RCC 7860 (cell line): ENCODE results near the gene VPS4A.

Experiments
- DNase-seq: peaks from one replicate; pipeline ENCODE4 v3.0.0-alpha.2; 2015; ENCODE audit warnings: low spot score
- FAIRE-seq: peaks from 2 replicates; lab custom pipeline; 2012; peaks lifted over from hg19 to GRCh38; lab: Jason Lieb, UNC

VPS4A gene

GRCh38 chr16:69363281-69363717, 52.1 kb downstream of the VPS4A start:
- DNase-seq (no peak), FAIRE-seq (no peak)

GRCh38 chr16:69364088-69364487, 52.9 kb downstream of the VPS4A start:
- DNase-seq (no peak), FAIRE-seq (no peak)

GRCh38 chr16:69365901-69366300, 54.8 kb downstream of the VPS4A start:
- no peak for FAIRE-seq

GRCh38 chr16:69366431-69366830, 55.3 kb downstream of the VPS4A start:
- DNase-seq (no peak), FAIRE-seq (no peak)

More at GRCh38 chr16:69365901-69366300, 54.8 kb downstream of the VPS4A start:
- no peak for DNase-seq

- FAIRE-seq (no peak), DNase-seq (no peak)
Measured at GRCh38 chr16:69367980-69368379, 56.8 kb downstream of the VPS4A start.

GRCh38 chr16:69368866-69369265, 57.7 kb downstream of the VPS4A start:
- no peak for DNase-seq
- no peak for FAIRE-seq

GRCh38 chr16:69371564-69371963, 60.4 kb downstream of the VPS4A start:
- no peak for DNase-seq
- FAIRE-seq = no peak

- FAIRE-seq (no peak), DNase-seq (no peak)
Measured at GRCh38 chr16:69373019-69373418, 61.9 kb downstream of the VPS4A start.
